IMR-90 (cell line): ENCODE results near the gene NXPH3. TPM values are rescaled to one million over a fixed set of nuclear protein-coding genes. Genes with fewer than 3 reads are reported as not detected.

Experiments
- ATAC-seq: fragments of 200-7000 bp; cut with Tn5 transposase; 2 replicates; pipeline ENCODE4 v1.9.1; 2020; ENCODE audit warnings: low read depth, mild to moderate bottlenecking, moderate library complexity
- BruUV-seq: library from RNA; stranded (reverse); fragments of 400-500 nt; replicated peaks from 2 replicates; lab custom pipeline; 2021; lab: Mats Ljungman, UMichigan
- CTCF ChIA-PET: fragments of 300-600 bp; formaldehyde crosslinking; extraction: SDS; loops from one replicate; lab custom pipeline; 2021; ENCODE audit warnings: antibody characterized with exemption; lab: Yijun Ruan, JAX
- POLR2A ChIA-PET: fragments of 300-600 bp; sonication (Branson Sonifier 250); formaldehyde crosslinking; loops from one replicate; lab custom pipeline; 2022; ENCODE audit warnings: antibody characterized with exemption; ENCODE audit not compliant: unreplicated experiment; lab: Charles Lee
- DNase-seq: peaks from one replicate; pipeline ENCODE4 v3.0.0; 2013
- H2AFZ ChIP-seq: replicated peaks from 2 replicates; pipeline ENCODE3; 2013; ENCODE audit warnings: low read length, mild to moderate bottlenecking; ENCODE audit not compliant: poor library complexity
- H2AK5ac ChIP-seq: 2 replicates; pipeline ENCODE4 v1.6.1; 2013; ENCODE audit warnings: low read depth, low read length, inconsistent platforms
- H2AK9ac ChIP-seq: replicated peaks from 2 replicates; pipeline ENCODE3; 2013; ENCODE audit warnings: mild to moderate bottlenecking, low read depth, low read length, moderate library complexity; ENCODE audit not compliant: poor library complexity
- H2BK120ac ChIP-seq: 2 replicates; pipeline ENCODE4 v1.6.1; 2013; ENCODE audit warnings: low read depth, low read length, inconsistent platforms
- H2BK15ac ChIP-seq: 3 replicates; pipeline ENCODE4 v1.6.1; 2013; ENCODE audit warnings: low read depth, low read length, inconsistent platforms
- H2BK20ac ChIP-seq: 2 replicates; pipeline ENCODE4 v1.6.1; 2013; ENCODE audit warnings: low read depth, mild to moderate bottlenecking, inconsistent platforms, low read length, moderate library complexity
- H2BK5ac ChIP-seq: 2 replicates; pipeline ENCODE4 v1.6.1; 2013; ENCODE audit warnings: mild to moderate bottlenecking, low read depth, low read length, inconsistent platforms; ENCODE audit not compliant: poor library complexity, severe bottlenecking
- H3K14ac ChIP-seq: replicated peaks from 2 replicates; pipeline ENCODE4 v1.6.1; 2013; ENCODE audit warnings: low read depth, low read length, inconsistent platforms
- H3K18ac ChIP-seq: 2 replicates; pipeline ENCODE4 v1.6.1; 2013; ENCODE audit warnings: low read depth, low read length, control low read depth
- H3K23ac ChIP-seq: 2 replicates; pipeline ENCODE4 v1.6.1; 2013; ENCODE audit warnings: low read depth, low read length, inconsistent platforms
- H3K27ac ChIP-seq: 2 replicates; pipeline ENCODE4 v1.5.1; 2013; ENCODE audit warnings: mild to moderate bottlenecking, control low read depth, low read length; ENCODE audit not compliant: insufficient read depth
- H3K27me3 ChIP-seq: 2 replicates; pipeline ENCODE4 v1.6.1; 2013; ENCODE audit warnings: low read length; ENCODE audit not compliant: control insufficient read depth, insufficient read depth
- H3K36me3 ChIP-seq: 2 replicates; pipeline ENCODE4 v1.6.1; 2013; ENCODE audit warnings: low read length, mixed read lengths; ENCODE audit not compliant: control insufficient read depth, insufficient read depth
- H3K4ac ChIP-seq: 2 replicates; pipeline ENCODE4 v1.6.1; 2013; ENCODE audit warnings: low read depth, low read length, inconsistent platforms
- H3K4me1 ChIP-seq: 2 replicates; pipeline ENCODE4 v1.6.1; 2013; ENCODE audit warnings: low read length, mixed read lengths; ENCODE audit not compliant: control insufficient read depth, insufficient read depth
- H3K4me2 ChIP-seq: 2 replicates; pipeline ENCODE4 v1.6.1; 2013; ENCODE audit warnings: low read depth, mild to moderate bottlenecking, control low read depth, low read length, moderate library complexity
- H3K4me3 ChIP-seq: 2 replicates; pipeline ENCODE4 v1.5.1; 2013; ENCODE audit warnings: low read depth, mild to moderate bottlenecking, control low read depth, low read length, moderate library complexity; ENCODE audit not compliant: insufficient read depth
- H3K56ac ChIP-seq: 2 replicates; pipeline ENCODE4 v1.6.1; 2013; ENCODE audit warnings: low read length, inconsistent platforms; ENCODE audit not compliant: insufficient read depth; ENCODE audit errors: extremely low read depth
- H3K79me1 ChIP-seq, 2 experiments: 2 replicates each; pipeline ENCODE4 v1.6.1; 2013; ENCODE audit warnings: low read length in 2 of 2, inconsistent platforms in 1 of 2, low read depth in 1 of 2
- H3K9ac ChIP-seq: 2 replicates; pipeline ENCODE4 v1.6.1; 2013; ENCODE audit warnings: low read depth, low read length, control low read depth
- H3K9me1 ChIP-seq: 2 replicates; pipeline ENCODE4 v1.6.1; 2013; ENCODE audit warnings: low read length, inconsistent platforms; ENCODE audit not compliant: insufficient read depth
- H3K9me3 ChIP-seq: 2 replicates; pipeline ENCODE4 v1.6.1; 2013; ENCODE audit warnings: low read length; ENCODE audit not compliant: control insufficient read depth, insufficient read depth
- H4K20me1 ChIP-seq: 2 replicates; pipeline ENCODE4 v1.6.1; 2013; ENCODE audit warnings: low read length, inconsistent platforms; ENCODE audit not compliant: insufficient read depth
- H4K5ac ChIP-seq: 2 replicates; pipeline ENCODE4 v1.6.1; 2013; ENCODE audit warnings: mild to moderate bottlenecking, low read depth, low read length, control low read depth
- H4K8ac ChIP-seq, 2 experiments: 2 replicates each; pipeline ENCODE4 v1.6.1; 2013; ENCODE audit warnings: low read depth in 2 of 2, low read length in 2 of 2, control low read depth in 1 of 2, inconsistent platforms in 1 of 2
- H4K91ac ChIP-seq: 2 replicates; pipeline ENCODE4 v1.6.1; 2013; ENCODE audit warnings: low read depth, low read length, inconsistent platforms; ENCODE audit not compliant: insufficient read depth
- BHLHE40 ChIP-seq: fragments of 150-350 bp; IDR thresholded peaks from 2 replicates; pipeline ENCODE4 v1.6.1; 2016; ENCODE audit warnings: mild to moderate bottlenecking, low read depth, low read length
- CEBPB ChIP-seq: IDR thresholded peaks from 2 replicates; pipeline ENCODE4 v1.6.1; 2012; ENCODE audit warnings: low read depth, low read length, improper control_type of control experiment
- CHD1 ChIP-seq: IDR thresholded peaks from 2 replicates; pipeline ENCODE4 v1.6.1; 2012; ENCODE audit warnings: low read depth, low read length, improper control_type of control experiment
- CTCF ChIP-seq: conservative IDR thresholded peaks from 2 replicates; pipeline ENCODE4 v1.5.1; 2012; ENCODE audit warnings: mild to moderate bottlenecking, low read depth, low read length, improper control_type of control experiment
- FOS ChIP-seq: fragments of 150-350 bp; IDR thresholded peaks from 2 replicates; pipeline ENCODE4 v1.6.1; 2016; ENCODE audit warnings: low read depth, low read length
- MAFK ChIP-seq: IDR thresholded peaks from 2 replicates; pipeline ENCODE4 v1.6.1; 2012; ENCODE audit warnings: low read depth, low read length, improper control_type of control experiment
- MAZ ChIP-seq: IDR thresholded peaks from 2 replicates; pipeline ENCODE4 v1.6.1; 2012; ENCODE audit warnings: low read depth, mild to moderate bottlenecking, low read length, improper control_type of control experiment, moderate library complexity, borderline replicate concordance
- MXI1 ChIP-seq: IDR thresholded peaks from 2 replicates; pipeline ENCODE4 v1.6.1; 2012; ENCODE audit warnings: low read depth, mild to moderate bottlenecking, low read length, moderate library complexity, borderline replicate concordance
- NFE2L2 ChIP-seq: fragments of 150-350 bp; IDR thresholded peaks from 2 replicates; pipeline ENCODE4 v1.6.1; 2016; ENCODE audit warnings: low read depth, mild to moderate bottlenecking, low read length
- POLR2A ChIP-seq: IDR thresholded peaks from 2 replicates; pipeline ENCODE4 v1.6.1; 2012; ENCODE audit warnings: mild to moderate bottlenecking, low read depth, low read length
- RAD21 ChIP-seq: IDR thresholded peaks from 2 replicates; pipeline ENCODE4 v1.6.1; 2012; ENCODE audit warnings: low read length, improper control_type of control experiment
- RCOR1 ChIP-seq: IDR thresholded peaks from 2 replicates; pipeline ENCODE4 v1.6.1; 2012; ENCODE audit warnings: mild to moderate bottlenecking, low read length, improper control_type of control experiment; ENCODE audit not compliant: insufficient replicate concordance
- RFX5 ChIP-seq: IDR thresholded peaks from 2 replicates; pipeline ENCODE4 v1.8.0; 2012; ENCODE audit warnings: low read depth, mild to moderate bottlenecking, low read length, moderate library complexity
- SMC3 ChIP-seq: fragments of 150-350 bp; IDR thresholded peaks from 2 replicates; pipeline ENCODE4 v1.6.1; 2016; ENCODE audit warnings: low read depth, mild to moderate bottlenecking, antibody characterized with exemption, low read length, moderate library complexity
- USF2 ChIP-seq: fragments of 150-350 bp; IDR thresholded peaks from 2 replicates; pipeline ENCODE4 v1.6.1; 2017; ENCODE audit warnings: mild to moderate bottlenecking, antibody characterized with exemption, low read length, low read depth
- dilution Hi-C: fragments of 300-500 bp; cut with HindIII; formaldehyde crosslinking; loops from one replicate; pipeline ENCODE4 v1.14.3; 2018; ENCODE audit warnings: low sequenced_read_pairs; ENCODE audit not compliant: unreplicated experiment
- in situ Hi-C: fragments of 300-500 bp; cut with MboI; formaldehyde crosslinking; loops from 3 replicates; pipeline ENCODE4 v1.14.3; 2019; ENCODE audit warnings: low sequenced_read_pairs, inconsistent platforms, mixed read lengths
- intact Hi-C: fragments of 100-400 bp; cut with micrococcal nuclease; formaldehyde crosslinking; loops from 2 replicates; pipeline ENCODE4 v1.10.0; 2022
- polyA plus RNA-seq, 3 experiments: library from polyadenylated mRNA; depleted of rRNA; stranded (reverse); fragments of >200 nt; gene quantifications; 2 replicates each; pipeline ENCODE4 v1.2.3, GENCODE V29; 2012; ENCODE audit warnings: low replicate concordance in 1 of 3
- total RNA-seq: library from RNA; depleted of rRNA; stranded (reverse); fragments of >200 nt; gene quantifications from 2 replicates; pipeline ENCODE4 v1.2.3, GENCODE V29; 2012
- TF ChIP-seq, protein P1 (sequence below): fragments of 150-350 bp; IDR thresholded peaks from 2 replicates; pipeline ENCODE4 v1.6.1; 2016; ENCODE audit warnings: low read depth, mild to moderate bottlenecking, low read length, moderate library complexity, borderline replicate concordance

Gene NXPH3
- total and polyA plus RNA-seq, 2 of the 4 experiments (the other 2 are of a cell fraction) = 0.18 to 0.31 TPM

DNA sequence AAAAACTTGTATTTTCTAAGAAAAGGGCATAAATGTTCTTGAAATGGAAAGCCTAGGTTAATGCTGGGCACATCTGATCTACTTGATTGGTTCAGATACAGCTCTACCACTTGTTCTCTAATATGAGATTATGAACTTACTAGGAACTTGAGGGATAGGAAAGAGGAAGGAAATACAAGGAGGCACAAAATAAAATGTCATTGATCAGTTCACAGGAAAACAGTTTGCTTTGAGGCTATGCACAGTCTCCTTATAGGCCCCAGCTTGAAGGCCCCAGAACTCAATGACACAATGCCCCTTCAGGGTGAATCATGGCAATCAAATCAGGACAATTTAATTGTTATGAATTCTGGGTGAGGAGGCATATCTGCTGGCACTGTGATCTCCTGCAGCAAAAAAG lies 27.1 kb downstream of the NXPH3 start:
- dilution Hi-C loops = no loop called here
- Histone ChIP-seq H3K23ac (no peak overlapping the region), H4K8ac (no peak overlapping the region), H3K4me2 (no peak overlapping the region), H3K36me3 (peaks cover 32% of the 10 kb centered on the region), H3K18ac (no peak overlapping the region), H3K4me3 (no peak overlapping the region), H4K20me1 (no peaks in the 10 kb centered on the region), H2AK9ac (no peak overlapping the region), H3K9me1 (peaks cover 2% of the 10 kb centered on the region; the same call in 1 of the 2 replicates), H2AFZ (no peak overlapping the region), H2AK5ac (no peak overlapping the region), H3K9ac (no peak overlapping the region), H4K91ac (no peak overlapping the region), H3K27ac (no peak overlapping the region), H2BK5ac (no peak overlapping the region), H3K4me1 (peaks cover 4% of the 10 kb centered on the region), H2BK120ac (no peak overlapping the region), H2BK20ac (no peak overlapping the region), H3K9me3 (no peaks in the 10 kb centered on the region), H3K79me1 (peaks cover 0 to 11% of the 10 kb centered on the region in 2 experiments; a peak in 1 of 4 replicates), H3K14ac (no peak overlapping the region), H2BK15ac (no peak overlapping the region), H3K56ac (no peak overlapping the region), H4K5ac (no peak overlapping the region), H3K4ac (no peak overlapping the region), H3K27me3 (no peaks in the 10 kb centered on the region)
- in situ Hi-C loops = no loop called here
- no TSS peak for BruUV-seq
- DNase-seq (no peak), ATAC-seq (no peak)
- intact Hi-C loops = no loop called here
- CTCF ChIA-PET = no interaction called here
- TF ChIP-seq MAFK (no peak), CTCF (no peak), USF2 (no peak), RFX5 (no peak), CEBPB (no peak), BHLHE40 (no peak), FOS (no peak), POLR2A (no peak), RCOR1 (no peak), CHD1 (no peak), RAD21 (no peak), SMC3 (no peak), NFE2L2 (no peak), MAZ (no peak), MXI1 (no peak)
- TF ChIP-seq, protein P1, sequence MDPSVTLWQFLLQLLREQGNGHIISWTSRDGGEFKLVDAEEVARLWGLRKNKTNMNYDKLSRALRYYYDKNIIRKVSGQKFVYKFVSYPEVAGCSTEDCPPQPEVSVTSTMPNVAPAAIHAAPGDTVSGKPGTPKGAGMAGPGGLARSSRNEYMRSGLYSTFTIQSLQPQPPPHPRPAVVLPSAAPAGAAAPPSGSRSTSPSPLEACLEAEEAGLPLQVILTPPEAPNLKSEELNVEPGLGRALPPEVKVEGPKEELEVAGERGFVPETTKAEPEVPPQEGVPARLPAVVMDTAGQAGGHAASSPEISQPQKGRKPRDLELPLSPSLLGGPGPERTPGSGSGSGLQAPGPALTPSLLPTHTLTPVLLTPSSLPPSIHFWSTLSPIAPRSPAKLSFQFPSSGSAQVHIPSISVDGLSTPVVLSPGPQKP = no peak
- POLR2A ChIA-PET = no interaction called here
